HepG2 (cell line): Measurements from ENCODE around the gene MAVS. TPM values are rescaled to one million over a fixed set of nuclear protein-coding genes. Genes with fewer than 3 reads are reported as not detected.

Experiments
- AKAP8 ChIP-seq: sonication (generic); formaldehyde crosslinking; IDR thresholded peaks from 2 replicates; pipeline ENCODE4 v1.5.1; 2020; ENCODE audit warnings: mild to moderate bottlenecking, missing genetic modification reagents
- CEBPB ChIP-seq: IDR thresholded peaks from 2 replicates; pipeline ENCODE4 v1.6.1; 2011; ENCODE audit warnings: low read depth, low read length, improper control_type of control experiment, borderline replicate concordance
- DPF2 ChIP-seq: sonication (generic); formaldehyde crosslinking; IDR thresholded peaks from 2 replicates; pipeline ENCODE4 v1.4.0; 2020; ENCODE audit warnings: mild to moderate bottlenecking, low read depth, missing genetic modification reagents, borderline replicate concordance
- IRX3 ChIP-seq: sonication (generic); formaldehyde crosslinking; IDR thresholded peaks from 2 replicates; pipeline ENCODE4 v1.8.1; 2023; ENCODE audit warnings: mild to moderate bottlenecking, low read depth, missing genetic modification reagents, borderline replicate concordance
- KAT8 ChIP-seq: IDR thresholded peaks from 2 replicates; pipeline ENCODE4 v1.6.1; 2016; ENCODE audit warnings: missing genetic modification reagents, missing compliant biosample characterization
- MAFF ChIP-seq: IDR thresholded peaks from 2 replicates; pipeline ENCODE4 v1.6.1; 2011; ENCODE audit warnings: low read depth, low read length, improper control_type of control experiment
- MYC ChIP-seq: sonication (generic); formaldehyde crosslinking; IDR thresholded peaks from 2 replicates; pipeline ENCODE4 v1.9.0; 2021; ENCODE audit warnings: missing genetic modification reagents, borderline replicate concordance
- NFE2L2 ChIP-seq: fragments of 150-350 bp; IDR thresholded peaks from 2 replicates; pipeline ENCODE4 v1.6.1; 2014; ENCODE audit warnings: low read length
- RCOR2 ChIP-seq: IDR thresholded peaks from 2 replicates; pipeline ENCODE4 v1.6.1; 2016; ENCODE audit warnings: missing biosample characterization, missing genetic modification reagents
- SCMH1 ChIP-seq: sonication (generic); formaldehyde crosslinking; IDR thresholded peaks from 2 replicates; pipeline ENCODE4 v1.9.0; 2021; ENCODE audit warnings: missing genetic modification reagents, mild to moderate bottlenecking, borderline replicate concordance
- TEAD2 ChIP-seq: sonication (generic); formaldehyde crosslinking; IDR thresholded peaks from 2 replicates; pipeline ENCODE4 v1.9.0; 2021; ENCODE audit warnings: missing genetic modification reagents
- ZMAT3 ChIP-seq: sonication (generic); formaldehyde crosslinking; conservative IDR thresholded peaks from 2 replicates; pipeline ENCODE4 v1.7.0; 2021; ENCODE audit warnings: missing genetic modification reagents
- ZNF441 ChIP-seq: sonication (generic); formaldehyde crosslinking; IDR thresholded peaks from 2 replicates; pipeline ENCODE4 v1.7.0; 2021; ENCODE audit warnings: missing genetic modification reagents, borderline replicate concordance
- ZNF556 ChIP-seq: sonication (generic); formaldehyde crosslinking; IDR thresholded peaks from 2 replicates; pipeline ENCODE4 v1.4.0; 2020; ENCODE audit warnings: mild to moderate bottlenecking, missing genetic modification reagents, borderline replicate concordance
- ZNF557 ChIP-seq: sonication (generic); formaldehyde crosslinking; IDR thresholded peaks from 2 replicates; pipeline ENCODE4 v1.4.0; 2020; ENCODE audit warnings: missing genetic modification reagents
- ZNF598 ChIP-seq: sonication (generic); formaldehyde crosslinking; IDR thresholded peaks from 2 replicates; pipeline ENCODE4 v1.5.1; 2020; ENCODE audit warnings: mild to moderate bottlenecking, missing genetic modification reagents, borderline replicate concordance
- ZNF614 ChIP-seq: IDR thresholded peaks from 2 replicates; pipeline ENCODE4 v1.6.1; 2018; ENCODE audit warnings: missing biosample characterization, missing genetic modification reagents, inconsistent platforms, borderline replicate concordance
- ZNF772 ChIP-seq: sonication (generic); formaldehyde crosslinking; IDR thresholded peaks from 2 replicates; pipeline ENCODE4 v1.5.0; 2020; ENCODE audit warnings: mild to moderate bottlenecking, missing genetic modification reagents
- ZNF781 ChIP-seq: sonication (generic); formaldehyde crosslinking; IDR thresholded peaks from 2 replicates; pipeline ENCODE4 v1.5.1; 2020; ENCODE audit warnings: borderline replicate concordance, mild to moderate bottlenecking, missing genetic modification reagents; ENCODE audit errors: not compliant biosample characterization
- polyA plus RNA-seq, 8 experiments: library from polyadenylated mRNA; depleted of rRNA in 3 of 8; stranded (reverse) in 7 of 8; unstranded in 1 of 8; fragments of >200 nt; fragmentation: Illumina TruSeq in 4 of 8; extraction: Trizol in 4 of 8; gene quantifications; 2 replicates each; pipeline versions ENCODE4 v1.2.1 to v1.2.3, GENCODE V29; 2011 to 2016; ENCODE audit warnings: low read depth in 4 of 8, missing spikeins in 1 of 8, mixed read lengths in 1 of 8; ENCODE audit not compliant: insufficient read depth in 1 of 8
- total RNA-seq, 5 experiments: library from RNA; depleted of rRNA; stranded (reverse); fragments of >200 nt; fragmentation: Illumina TruSeq; extraction: Trizol; gene quantifications; 2 replicates each; pipeline ENCODE4 v1.2.3, GENCODE V29; 2016; ENCODE audit warnings: low read depth in 1 of 5
- TF ChIP-seq, protein P1 (sequence below): sonication (generic); formaldehyde crosslinking; IDR thresholded peaks from 2 replicates; pipeline ENCODE4 v1.8.0; 2022; ENCODE audit warnings: mild to moderate bottlenecking, missing genetic modification reagents; ENCODE audit not compliant: insufficient replicate concordance
- TF ChIP-seq, protein P2 (sequence below): sonication (generic); formaldehyde crosslinking; conservative IDR thresholded peaks from 2 replicates; pipeline ENCODE4 v1.8.0; 2022; ENCODE audit warnings: mild to moderate bottlenecking, moderate library complexity, missing genetic modification reagents
- TF ChIP-seq, protein P3 (sequence below): sonication (generic); formaldehyde crosslinking; IDR thresholded peaks from 2 replicates; pipeline ENCODE4 v1.5.0; 2020; ENCODE audit warnings: mild to moderate bottlenecking, missing genetic modification reagents
- TF ChIP-seq, protein P4 (sequence below): IDR thresholded peaks from 2 replicates; pipeline ENCODE4 v1.6.1; 2018; ENCODE audit warnings: missing genetic modification reagents, mild to moderate bottlenecking, missing compliant biosample characterization

Gene MAVS
- total and polyA plus RNA-seq, 2 of the 13 experiments (the other 11 are each of a cell fraction or from before 2014, with no cell fraction given) = 27.3 to 36.6 TPM

DNA sequence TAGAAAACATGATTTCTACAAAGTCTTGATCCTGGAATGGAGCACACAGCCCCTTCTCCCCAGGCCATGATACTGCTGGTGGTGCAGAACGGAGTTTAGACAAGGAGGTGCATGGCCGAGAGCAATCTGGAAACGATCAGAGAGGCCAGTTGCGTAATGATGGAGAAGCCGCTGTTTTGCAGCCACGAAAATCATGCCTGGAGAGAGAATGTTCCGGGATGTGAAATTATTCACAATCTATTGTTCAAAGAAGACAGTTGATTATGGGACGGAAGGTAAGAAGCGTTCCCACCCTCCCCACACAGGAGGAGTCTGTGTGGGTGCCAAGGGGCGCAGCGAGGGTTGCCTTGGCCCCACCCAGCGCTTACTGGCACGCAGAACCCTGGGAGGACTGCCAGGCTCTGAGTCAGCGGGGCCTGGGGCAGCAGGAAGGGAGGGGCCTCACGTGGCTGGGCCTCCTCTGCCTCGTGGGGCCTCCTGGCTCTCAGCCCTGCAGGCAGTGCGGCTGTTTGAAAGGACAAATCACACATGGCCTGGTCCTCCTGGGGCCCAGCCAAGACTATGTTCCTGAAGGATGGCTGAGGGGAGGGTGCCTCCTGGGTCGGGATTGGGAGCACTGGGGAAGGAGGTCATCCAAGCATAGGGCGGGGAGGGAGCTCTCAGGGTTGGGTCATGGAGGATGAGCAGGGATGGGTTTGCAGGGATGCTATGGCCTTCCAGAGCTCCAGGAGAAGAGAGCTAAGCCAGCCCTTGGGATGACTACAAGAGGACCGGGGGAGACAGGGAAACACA is 35.0 kb upstream of the MAVS start (continued):
- peak; percentile 100 for TF ChIP-seq MYC (CRISPR knock-in tag)
- peak; percentile 91; the same call in 1 of the 2 replicates for TF ChIP-seq IRX3
- no peak for TF ChIP-seq SCMH1 (CRISPR knock-in tag)
- peak; percentile 69 for TF ChIP-seq DPF2 (CRISPR knock-in tag)
- peak; percentile 28; the same call in 1 of the 2 replicates for TF ChIP-seq MAFF
- TF ChIP-seq ZNF781 (CRISPR knock-in tag) = peak; percentile 98
- 0 out of 2 replicates have a peak, but pooled peaks have one; percentile 84 for TF ChIP-seq AKAP8 (CRISPR knock-in tag)
- peak; percentile 79 for TF ChIP-seq RCOR2 (CRISPR knock-in tag)
- TF ChIP-seq, protein P1, sequence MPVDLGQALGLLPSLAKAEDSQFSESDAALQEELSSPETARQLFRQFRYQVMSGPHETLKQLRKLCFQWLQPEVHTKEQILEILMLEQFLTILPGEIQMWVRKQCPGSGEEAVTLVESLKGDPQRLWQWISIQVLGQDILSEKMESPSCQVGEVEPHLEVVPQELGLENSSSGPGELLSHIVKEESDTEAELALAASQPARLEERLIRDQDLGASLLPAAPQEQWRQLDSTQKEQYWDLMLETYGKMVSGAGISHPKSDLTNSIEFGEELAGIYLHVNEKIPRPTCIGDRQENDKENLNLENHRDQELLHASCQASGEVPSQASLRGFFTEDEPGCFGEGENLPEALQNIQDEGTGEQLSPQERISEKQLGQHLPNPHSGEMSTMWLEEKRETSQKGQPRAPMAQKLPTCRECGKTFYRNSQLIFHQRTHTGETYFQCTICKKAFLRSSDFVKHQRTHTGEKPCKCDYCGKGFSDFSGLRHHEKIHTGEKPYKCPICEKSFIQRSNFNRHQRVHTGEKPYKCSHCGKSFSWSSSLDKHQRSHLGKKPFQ (CRISPR knock-in tag) = peak; percentile 61
- TF ChIP-seq ZNF556 (CRISPR knock-in tag) = peak; percentile 64
- TF ChIP-seq, protein P2, sequence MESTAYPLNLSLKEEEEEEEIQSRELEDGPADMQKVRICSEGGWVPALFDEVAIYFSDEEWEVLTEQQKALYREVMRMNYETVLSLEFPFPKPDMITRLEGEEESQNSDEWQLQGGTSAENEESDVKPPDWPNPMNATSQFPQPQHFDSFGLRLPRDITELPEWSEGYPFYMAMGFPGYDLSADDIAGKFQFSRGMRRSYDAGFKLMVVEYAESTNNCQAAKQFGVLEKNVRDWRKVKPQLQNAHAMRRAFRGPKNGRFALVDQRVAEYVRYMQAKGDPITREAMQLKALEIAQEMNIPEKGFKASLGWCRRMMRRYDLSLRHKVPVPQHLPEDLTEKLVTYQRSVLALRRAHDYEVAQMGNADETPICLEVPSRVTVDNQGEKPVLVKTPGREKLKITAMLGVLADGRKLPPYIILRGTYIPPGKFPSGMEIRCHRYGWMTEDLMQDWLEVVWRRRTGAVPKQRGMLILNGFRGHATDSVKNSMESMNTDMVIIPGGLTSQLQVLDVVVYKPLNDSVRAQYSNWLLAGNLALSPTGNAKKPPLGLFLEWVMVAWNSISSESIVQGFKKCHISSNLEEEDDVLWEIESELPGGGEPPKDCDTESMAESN (CRISPR knock-in tag) = peak; percentile 98
- TF ChIP-seq, protein P3, sequence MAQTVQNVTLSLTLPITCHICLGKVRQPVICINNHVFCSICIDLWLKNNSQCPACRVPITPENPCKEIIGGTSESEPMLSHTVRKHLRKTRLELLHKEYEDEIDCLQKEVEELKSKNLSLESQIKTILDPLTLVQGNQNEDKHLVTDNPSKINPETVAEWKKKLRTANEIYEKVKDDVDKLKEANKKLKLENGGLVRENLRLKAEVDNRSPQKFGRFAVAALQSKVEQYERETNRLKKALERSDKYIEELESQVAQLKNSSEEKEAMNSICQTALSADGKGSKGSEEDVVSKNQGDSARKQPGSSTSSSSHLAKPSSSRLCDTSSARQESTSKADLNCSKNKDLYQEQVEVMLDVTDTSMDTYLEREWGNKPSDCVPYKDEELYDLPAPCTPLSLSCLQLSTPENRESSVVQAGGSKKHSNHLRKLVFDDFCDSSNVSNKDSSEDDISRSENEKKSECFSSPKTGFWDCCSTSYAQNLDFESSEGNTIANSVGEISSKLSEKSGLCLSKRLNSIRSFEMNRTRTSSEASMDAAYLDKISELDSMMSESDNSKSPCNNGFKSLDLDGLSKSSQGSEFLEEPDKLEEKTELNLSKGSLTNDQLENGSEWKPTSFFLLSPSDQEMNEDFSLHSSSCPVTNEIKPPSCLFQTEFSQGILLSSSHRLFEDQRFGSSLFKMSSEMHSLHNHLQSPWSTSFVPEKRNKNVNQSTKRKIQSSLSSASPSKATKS = peak; percentile 70; the same call in 1 of the 2 replicates
- TF ChIP-seq NFE2L2 = no peak
- TF ChIP-seq ZNF772 (CRISPR knock-in tag) = peak; percentile 98
- peak; percentile 93; the same call in 1 of the 2 replicates for TF ChIP-seq TEAD2 (CRISPR knock-in tag)
- TF ChIP-seq, protein P4, sequence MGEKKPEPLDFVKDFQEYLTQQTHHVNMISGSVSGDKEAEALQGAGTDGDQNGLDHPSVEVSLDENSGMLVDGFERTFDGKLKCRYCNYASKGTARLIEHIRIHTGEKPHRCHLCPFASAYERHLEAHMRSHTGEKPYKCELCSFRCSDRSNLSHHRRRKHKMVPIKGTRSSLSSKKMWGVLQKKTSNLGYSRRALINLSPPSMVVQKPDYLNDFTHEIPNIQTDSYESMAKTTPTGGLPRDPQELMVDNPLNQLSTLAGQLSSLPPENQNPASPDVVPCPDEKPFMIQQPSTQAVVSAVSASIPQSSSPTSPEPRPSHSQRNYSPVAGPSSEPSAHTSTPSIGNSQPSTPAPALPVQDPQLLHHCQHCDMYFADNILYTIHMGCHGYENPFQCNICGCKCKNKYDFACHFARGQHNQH = peak; percentile 95
- no peak; the same call in 1 of the 2 replicates for TF ChIP-seq ZNF557 (CRISPR knock-in tag)
- TF ChIP-seq ZMAT3 = peak; percentile 94; the same call in 1 of the 2 replicates
- peak; percentile 92 for TF ChIP-seq KAT8 (CRISPR knock-in tag)
- peak; percentile 88 for TF ChIP-seq ZNF441 (CRISPR knock-in tag)
- TF ChIP-seq ZNF598 = 0 out of 2 replicates have a peak, but pooled peaks have one; percentile 38
- peak; percentile 98 for TF ChIP-seq CEBPB
- TF ChIP-seq ZNF614 (CRISPR knock-in tag) = peak; percentile 91; the same call in 1 of the 2 replicates
